Ishikawa (cell line): Measurements from ENCODE around the gene FHIT.

ENCODE experiments used
- CEBPB ChIP-seq: IDR thresholded peaks from 2 replicates; pipeline ENCODE4 v1.6.1; 2012
- CREB1 ChIP-seq: IDR thresholded peaks from 2 replicates; pipeline ENCODE4 v1.6.1; 2012; ENCODE audit warnings: low read depth
- EGR1 ChIP-seq: IDR thresholded peaks from 2 replicates; pipeline ENCODE4 v1.6.1; 2012
- EP300 ChIP-seq: IDR thresholded peaks from 2 replicates; pipeline ENCODE4 v1.6.1; 2012; ENCODE audit warnings: borderline replicate concordance
- FOXM1 ChIP-seq: IDR thresholded peaks from 2 replicates; pipeline ENCODE4 v1.6.1; 2012; ENCODE audit warnings: low read depth, borderline replicate concordance
- MAX ChIP-seq: IDR thresholded peaks from 2 replicates; pipeline ENCODE4 v1.6.1; 2012
- NFIC ChIP-seq: IDR thresholded peaks from 2 replicates; pipeline ENCODE4 v1.6.1; 2012
- RAD21 ChIP-seq: IDR thresholded peaks from 2 replicates; pipeline ENCODE4 v1.6.1; 2012; ENCODE audit warnings: low read depth
- REST ChIP-seq: IDR thresholded peaks from 2 replicates; pipeline ENCODE4 v1.6.1; 2012; ENCODE audit warnings: low read depth, mild to moderate bottlenecking
- TAF1 ChIP-seq: IDR thresholded peaks from 2 replicates; pipeline ENCODE4 v1.6.1; 2012; ENCODE audit warnings: low read depth, mild to moderate bottlenecking
- TCF12 ChIP-seq: IDR thresholded peaks from 2 replicates; pipeline ENCODE4 v1.6.1; 2012; ENCODE audit warnings: low read depth
- TEAD4 ChIP-seq: IDR thresholded peaks from 2 replicates; pipeline ENCODE4 v1.6.1; 2012
- USF1 ChIP-seq: IDR thresholded peaks from 2 replicates; pipeline ENCODE4 v1.6.1; 2012
- YY1 ChIP-seq: IDR thresholded peaks from 2 replicates; pipeline ENCODE4 v1.6.1; 2012; ENCODE audit warnings: low read depth
- ZBTB7A ChIP-seq: IDR thresholded peaks from 2 replicates; pipeline ENCODE4 v1.6.1; 2012; ENCODE audit warnings: low read depth

Gene FHIT

GRCh38 chr3:60388731-60389130 is 862.5 kb downstream of the FHIT start:
- TF ChIP-seq FOXM1: no peak
- no peak for TF ChIP-seq TCF12
- TF ChIP-seq TEAD4: no peak
- no peak for TF ChIP-seq REST
- no peak for TF ChIP-seq TAF1
- TF ChIP-seq RAD21: no peak
- TF ChIP-seq EP300: no peak
- TF ChIP-seq USF1: no peak
- TF ChIP-seq EGR1: no peak
- no peak for TF ChIP-seq ZBTB7A
- no peak for TF ChIP-seq CEBPB
- no peak for TF ChIP-seq MAX
- TF ChIP-seq CREB1: no peak
- no peak for TF ChIP-seq YY1
- no peak for TF ChIP-seq NFIC

- no peak for TF ChIP-seq EP300
- TF ChIP-seq YY1: no peak
- TF ChIP-seq CEBPB: no peak
- TF ChIP-seq CREB1: no peak
- no peak for TF ChIP-seq MAX
- no peak for TF ChIP-seq TEAD4
- TF ChIP-seq TCF12: no peak
- no peak for TF ChIP-seq REST
- TF ChIP-seq NFIC: no peak
- no peak for TF ChIP-seq FOXM1
- no peak for TF ChIP-seq EGR1
- no peak for TF ChIP-seq TAF1
- TF ChIP-seq ZBTB7A: no peak
- no peak for TF ChIP-seq RAD21
- no peak for TF ChIP-seq USF1
Measured at GRCh38 chr3:60386306-60386705, 864.9 kb downstream of the FHIT start.

GRCh38 chr3:60384341-60384740 is 866.9 kb downstream of the FHIT start:
- TF ChIP-seq ZBTB7A (no peak), TEAD4 (no peak), CREB1 (no peak), EGR1 (no peak), RAD21 (no peak), YY1 (no peak), USF1 (no peak), NFIC (no peak), EP300 (no peak)

- TF ChIP-seq TEAD4 (no peak), EP300 (no peak), CEBPB (no peak), TCF12 (no peak), EGR1 (no peak), ZBTB7A (no peak), MAX (no peak), FOXM1 (no peak), CREB1 (no peak), REST (no peak)
Measured at GRCh38 chr3:60383345-60383744, 867.9 kb downstream of the FHIT start.
